H54 (cell line): Measurements from ENCODE around the gene MTARC2.
A peak's percentile ranks its signal among the peaks of the same experiment; 100 is the strongest.

Experiments used
- DNase-seq: peaks from one replicate; pipeline ENCODE4 v3.0.0; 2011; ENCODE audit warnings: low spot score, mixed read lengths; ENCODE audit not compliant: insufficient read length
- FAIRE-seq: peaks from 3 replicates; lab custom pipeline; 2011; peaks lifted over from hg19 to GRCh38; lab: Jason Lieb, UNC
- POLR2A ChIP-seq: IDR thresholded peaks from 2 replicates; pipeline ENCODE4 v1.6.1; 2011; ENCODE audit warnings: low read depth, mild to moderate bottlenecking, low read length

Gene MTARC2

GRCh38 chr1:220748089-220748934 is at the start of gene MTARC2:
TSS of gene MTARC2 (plus strand) at chr1:220748322. CDS start at chr1:220748532, 210 bp downstream.
- DNase-seq (peak; percentile 60), FAIRE-seq (no peak)
- TF ChIP-seq POLR2A: peak; percentile 86

- TF ChIP-seq POLR2A: no peak
- DNase-seq: no peak
Observed at GRCh38 chr1:220698607-220699016, 49.5 kb upstream of the MTARC2 start.

GRCh38 chr1:220699044-220699443 is 49.1 kb upstream of the MTARC2 start:
- FAIRE-seq (no peak), DNase-seq (no peak)
- TF ChIP-seq POLR2A: no peak

More at GRCh38 chr1:220698607-220699016, 49.5 kb upstream of the MTARC2 start:
- FAIRE-seq: no peak

GRCh38 chr1:220700556-220701179 is 47.5 kb upstream of the MTARC2 start:
- no peak for FAIRE-seq
- no peak for TF ChIP-seq POLR2A
- DNase-seq: no peak

GRCh38 chr1:220701974-220702373 is 46.1 kb upstream of the MTARC2 start:
- FAIRE-seq (no peak), DNase-seq (no peak)
- no peak for TF ChIP-seq POLR2A

- no peak for FAIRE-seq
- TF ChIP-seq POLR2A: no peak
Observed at GRCh38 chr1:220702733-220703270, 45.3 kb upstream of the MTARC2 start.

GRCh38 chr1:220703305-220703704 is 44.8 kb upstream of the MTARC2 start:
- FAIRE-seq: no peak
- DNase-seq: no peak
- TF ChIP-seq POLR2A: no peak

More at GRCh38 chr1:220702733-220703270, 45.3 kb upstream of the MTARC2 start:
- DNase-seq: no peak

- no peak for FAIRE-seq
- no peak for TF ChIP-seq POLR2A
- no peak for DNase-seq
Observed at GRCh38 chr1:220705782-220706181, 42.3 kb upstream of the MTARC2 start.

GRCh38 chr1:220706480-220706879 is 41.6 kb upstream of the MTARC2 start:
- DNase-seq (no peak), FAIRE-seq (no peak)

GRCh38 chr1:220707160-220707559 is 41.0 kb upstream of the MTARC2 start:
- FAIRE-seq (no peak), DNase-seq (no peak)
- no peak for TF ChIP-seq POLR2A

More at GRCh38 chr1:220706480-220706879, 41.6 kb upstream of the MTARC2 start:
- TF ChIP-seq POLR2A: no peak

GRCh38 chr1:220708244-220708643 is 39.9 kb upstream of the MTARC2 start:
- FAIRE-seq (no peak), DNase-seq (no peak)
- no peak for TF ChIP-seq POLR2A

- DNase-seq (no peak), FAIRE-seq (no peak)
- TF ChIP-seq POLR2A: no peak
Observed at GRCh38 chr1:220708936-220709801, 39.0 kb upstream of the MTARC2 start.

- TF ChIP-seq POLR2A: no peak
- FAIRE-seq: no peak
Observed at GRCh38 chr1:220710333-220710732, 37.8 kb upstream of the MTARC2 start.

More at GRCh38 chr1:220710333-220710732, 37.8 kb upstream of the MTARC2 start:
- DNase-seq: no peak
